Endometrium (tissue), 2 donors: ENCODE results near the gene FECH.
"Not testable (repeated sequence)": the region's sequence is repeated elsewhere in the genome, so short reads cannot be mapped to it uniquely, and the experiment has no call there.

Experiments
- FAIRE-seq: peaks from 2 replicates; lab custom pipeline; 2012; peaks lifted over from hg19 to GRCh38; lab: Jason Lieb, UNC
- donor health status: control.
- donor health status: control.

Gene FECH

DNA sequence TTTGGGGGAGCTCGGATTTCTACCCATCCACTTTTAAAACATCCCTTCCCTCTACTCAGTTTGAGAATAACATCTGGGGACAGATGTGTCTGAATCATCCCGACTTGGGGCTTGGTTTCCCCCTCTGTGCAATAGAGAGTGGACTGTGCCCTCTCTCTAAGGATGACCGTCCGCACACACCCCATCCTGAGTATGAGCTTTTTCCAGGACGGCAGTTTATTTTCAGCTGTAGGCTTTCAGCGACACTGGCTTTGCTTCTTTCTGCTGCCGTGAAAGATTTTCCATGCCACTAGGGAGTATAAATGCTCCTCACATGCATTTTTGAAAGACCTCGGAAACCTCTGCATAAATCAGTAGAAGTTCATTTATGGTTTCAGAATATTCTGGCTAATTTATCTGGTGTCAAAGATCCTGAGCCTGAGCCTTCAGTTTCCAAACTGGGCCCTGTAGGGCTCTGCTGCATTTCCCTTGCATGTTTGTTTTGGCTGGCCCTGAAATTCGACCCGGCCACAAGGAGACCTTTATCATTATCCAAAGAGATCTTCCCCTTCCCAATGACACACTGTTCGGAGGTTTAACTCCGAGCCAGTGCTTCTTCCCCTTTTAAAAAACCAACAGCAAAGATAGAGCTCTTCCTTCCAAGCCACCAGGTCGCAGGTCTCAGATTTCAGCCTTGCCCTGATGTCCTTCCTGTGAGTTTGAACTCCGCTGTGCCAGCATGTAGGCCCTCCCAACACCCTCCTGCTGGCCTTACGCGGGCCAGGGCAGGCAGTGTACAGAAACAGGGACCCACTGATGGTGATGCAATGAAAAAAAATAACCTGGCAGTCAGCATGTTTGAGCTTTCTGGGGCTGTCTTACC is 53.3 kb downstream of the FECH start:
- FAIRE-seq, result no peak

DNA sequence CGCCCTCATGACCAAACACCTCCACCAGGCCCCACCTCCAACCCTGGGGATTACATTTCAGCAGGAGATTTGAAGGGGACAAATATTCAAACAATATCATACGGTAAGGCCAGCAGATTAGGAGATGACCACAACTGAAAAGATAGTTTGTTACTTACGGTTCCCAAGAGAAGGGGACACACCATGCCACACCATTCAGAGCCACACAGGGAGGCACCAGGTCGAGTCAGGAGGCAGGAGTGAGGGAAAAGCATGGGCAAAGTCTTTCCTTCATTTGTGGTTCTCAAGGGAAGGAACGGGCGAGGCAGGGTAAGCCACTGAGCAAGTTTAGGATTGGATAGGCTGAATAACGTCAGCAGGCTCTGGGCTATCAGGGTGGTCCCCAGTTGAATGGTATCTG is 57.4 kb downstream of the FECH start:
- FAIRE-seq, result no peak

DNA sequence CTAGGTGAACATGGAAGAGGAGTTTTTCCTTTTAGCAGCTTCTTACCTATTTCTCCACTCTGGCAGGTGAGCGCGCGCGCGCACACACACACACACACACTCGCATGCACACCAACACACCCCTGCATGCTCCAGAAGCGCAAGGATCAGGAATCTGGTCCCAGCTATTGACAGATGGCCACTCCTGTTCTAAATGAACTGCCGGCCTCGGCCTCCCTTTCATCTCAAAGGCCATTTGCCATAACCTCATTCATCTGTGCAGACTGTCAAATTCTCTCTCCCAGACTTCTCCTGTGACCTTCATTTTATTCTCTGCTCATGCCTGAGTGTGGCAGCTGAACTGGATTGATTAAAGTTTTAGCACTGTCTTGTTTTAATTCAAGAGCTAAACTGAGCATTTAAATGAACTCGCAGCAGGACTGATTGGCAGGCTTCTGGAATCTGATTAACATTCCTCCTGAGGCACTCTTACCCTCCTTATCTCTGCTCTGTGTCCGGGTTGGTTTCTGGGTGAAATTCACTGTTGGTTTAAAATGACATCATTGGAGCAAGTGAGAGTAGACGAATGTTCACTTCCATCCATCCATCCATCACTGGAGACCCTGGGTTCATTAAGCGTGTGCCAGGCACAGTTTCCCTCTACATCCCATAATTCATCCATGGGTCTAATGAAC is 58.8 kb downstream of the FECH start:
- FAIRE-seq, result no peak

DNA sequence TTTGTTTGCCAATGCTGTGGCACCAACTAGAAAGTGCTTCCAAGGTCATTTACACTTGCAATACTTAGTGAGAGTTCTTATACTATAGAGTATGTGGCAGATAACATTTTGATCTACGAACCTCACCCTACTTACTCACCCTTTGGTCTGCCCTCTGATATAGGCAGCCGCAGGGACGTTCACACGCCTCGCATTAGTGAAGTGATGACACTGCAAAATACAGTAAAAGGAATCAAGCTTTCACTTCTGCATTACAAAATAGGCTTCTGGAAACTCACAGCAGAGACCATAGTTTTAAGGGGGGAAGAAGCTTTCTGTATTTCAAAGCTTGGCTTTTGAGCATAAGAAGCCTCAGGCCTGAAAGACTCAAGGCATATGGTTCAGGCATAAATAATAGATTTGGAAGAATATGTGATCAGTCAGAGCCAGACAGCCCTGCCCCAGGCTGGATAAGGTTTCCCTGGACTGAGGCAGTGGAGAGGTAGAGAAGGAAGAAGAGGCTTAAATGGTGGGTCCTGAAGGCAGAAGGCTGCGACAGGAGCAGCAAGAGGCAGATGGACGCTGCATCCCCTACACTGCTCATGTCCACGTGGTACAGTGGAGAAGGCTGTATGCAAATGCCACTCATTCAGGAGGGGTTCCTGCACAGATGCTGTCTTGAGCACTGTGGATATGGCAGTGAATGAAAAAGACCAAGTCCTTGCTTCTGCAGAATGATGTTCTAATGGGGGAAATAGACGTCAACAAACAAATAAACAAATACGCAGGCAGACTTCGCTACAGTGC is 63.1 kb downstream of the FECH start:
- no peak for FAIRE-seq

DNA sequence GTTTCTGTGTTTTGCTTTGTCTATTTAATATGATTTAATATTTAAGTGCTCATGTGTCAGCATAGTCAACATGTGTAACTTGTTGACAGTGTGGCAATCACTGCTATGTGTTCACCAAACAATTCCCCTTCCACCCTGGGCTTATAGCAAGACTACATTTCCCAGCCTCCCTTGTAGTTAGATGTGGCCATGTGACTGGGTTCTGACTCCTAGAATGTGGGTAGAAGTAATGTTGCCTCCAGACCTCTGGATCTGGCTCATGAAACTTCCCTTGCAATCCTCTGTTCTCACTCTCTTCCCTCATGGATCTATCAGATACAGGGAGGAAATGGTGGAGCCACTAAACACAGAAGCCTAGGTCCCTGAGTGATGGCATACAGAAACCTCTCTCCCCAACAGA is 64.2 kb downstream of the FECH start:
- FAIRE-seq, result not testable (repeated sequence)

DNA sequence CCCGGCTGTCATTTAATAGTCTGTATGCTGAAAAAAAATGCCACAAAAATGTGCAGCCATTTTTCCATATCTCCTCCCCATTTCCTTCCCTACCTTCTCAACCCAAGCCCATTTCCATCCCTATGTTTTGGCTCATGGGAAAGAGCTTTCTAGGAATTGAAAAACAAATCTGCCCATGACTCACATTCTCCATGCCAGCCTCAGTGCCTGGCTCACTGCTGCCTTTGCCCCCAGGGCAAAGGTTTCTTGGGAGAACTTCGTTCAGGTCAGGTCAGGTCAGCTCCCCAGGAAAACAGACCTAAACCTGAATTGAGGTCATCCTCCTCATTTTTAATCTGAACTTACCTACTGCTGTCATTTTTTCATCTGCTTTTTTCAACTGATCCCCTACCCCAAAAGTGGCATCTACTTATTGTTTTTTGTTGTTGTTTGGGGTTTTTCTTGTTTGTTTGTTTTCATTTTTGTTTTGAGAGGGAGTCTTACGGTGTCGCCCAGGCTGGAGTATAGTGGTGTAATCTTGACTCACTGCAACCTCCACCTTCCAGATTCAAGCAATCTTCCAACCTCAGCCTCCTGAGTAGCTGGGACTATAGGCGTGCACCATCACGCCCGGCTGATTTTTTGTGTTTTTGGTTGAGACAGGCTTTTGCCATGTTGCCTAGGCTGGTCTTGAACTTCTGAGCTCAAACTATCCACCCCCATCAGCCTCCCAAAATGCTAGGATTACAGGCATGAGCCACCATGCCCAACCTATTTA is 66.7 kb downstream of the FECH start:
- no peak for FAIRE-seq

DNA sequence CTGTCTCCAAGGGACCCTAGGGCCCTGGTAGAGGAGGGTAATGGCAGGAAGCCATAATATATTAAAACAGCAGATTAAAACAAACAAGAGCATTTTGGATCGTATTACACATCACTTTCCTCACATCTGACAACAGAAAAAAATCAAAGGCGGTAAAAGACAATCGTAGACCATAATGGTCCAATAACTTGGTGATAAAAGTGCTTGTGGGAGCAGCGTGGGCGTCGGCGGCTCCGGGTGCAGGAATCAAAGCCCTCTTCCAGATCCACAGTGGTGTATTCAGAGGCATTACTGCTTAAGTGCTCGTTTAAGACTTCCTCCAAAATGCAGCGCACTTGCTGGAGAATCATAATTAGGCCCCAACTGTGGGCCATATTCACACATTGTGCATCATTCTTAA is 68.0 kb downstream of the FECH start:
- no peak for FAIRE-seq

DNA sequence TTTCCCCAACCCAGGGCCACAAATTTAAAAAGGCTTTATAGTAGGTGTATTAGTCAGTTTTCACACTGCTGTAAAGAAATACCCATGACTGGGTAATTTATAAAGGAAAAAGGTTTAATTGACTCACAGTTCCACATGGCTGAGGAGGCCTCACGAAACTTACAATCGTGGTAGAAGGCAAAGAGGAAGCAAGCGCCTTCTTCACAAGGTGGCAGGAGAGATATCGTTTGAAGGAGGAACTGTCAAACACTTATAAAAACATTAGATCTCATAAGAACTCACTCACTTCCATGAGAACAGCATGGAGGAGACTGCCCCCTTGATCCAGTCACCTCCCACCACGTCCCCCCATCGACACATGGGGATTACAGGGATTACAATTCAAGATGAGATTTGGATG is 70.4 kb downstream of the FECH start:
- FAIRE-seq, result no peak

DNA sequence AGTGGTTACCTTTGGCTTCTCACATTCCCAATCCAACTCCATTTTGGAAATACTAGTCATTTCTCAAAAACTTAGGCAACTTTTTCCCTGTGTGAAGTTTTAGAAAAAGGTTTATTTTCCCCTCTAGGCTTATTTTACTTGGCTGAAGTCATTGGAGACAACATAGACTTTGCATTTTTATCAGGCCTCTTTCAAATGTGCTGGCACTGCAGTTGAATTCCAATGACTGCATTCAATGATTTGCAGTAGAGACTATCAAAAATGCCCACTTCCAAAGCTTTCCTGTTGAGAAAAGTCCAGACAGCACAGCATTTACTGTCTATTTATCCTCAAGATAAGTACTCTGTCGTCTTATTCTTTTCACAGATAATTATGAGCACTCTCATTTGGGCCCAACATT is 81.3 kb downstream of the FECH start:
- no peak for FAIRE-seq

DNA sequence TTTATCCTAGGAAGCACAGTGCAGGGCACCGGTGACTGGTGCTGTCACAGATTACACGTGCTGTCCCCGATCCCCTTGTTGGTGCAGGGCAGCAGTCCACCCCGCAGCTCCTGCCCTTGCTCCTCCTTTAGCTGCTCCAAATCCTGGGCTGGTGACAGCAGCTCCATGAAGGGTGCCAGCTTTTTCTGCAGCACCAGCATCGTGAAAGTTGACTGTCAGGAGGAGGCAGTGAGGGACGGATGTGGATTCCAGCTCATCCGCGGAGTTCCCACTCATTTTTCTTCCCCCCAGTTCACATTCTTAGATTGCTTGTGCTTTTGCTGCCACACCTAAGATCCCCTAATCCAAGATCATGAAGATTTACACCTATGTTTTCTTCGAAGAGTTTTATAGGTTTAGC is 83.9 kb downstream of the FECH start:
- no peak for FAIRE-seq

DNA sequence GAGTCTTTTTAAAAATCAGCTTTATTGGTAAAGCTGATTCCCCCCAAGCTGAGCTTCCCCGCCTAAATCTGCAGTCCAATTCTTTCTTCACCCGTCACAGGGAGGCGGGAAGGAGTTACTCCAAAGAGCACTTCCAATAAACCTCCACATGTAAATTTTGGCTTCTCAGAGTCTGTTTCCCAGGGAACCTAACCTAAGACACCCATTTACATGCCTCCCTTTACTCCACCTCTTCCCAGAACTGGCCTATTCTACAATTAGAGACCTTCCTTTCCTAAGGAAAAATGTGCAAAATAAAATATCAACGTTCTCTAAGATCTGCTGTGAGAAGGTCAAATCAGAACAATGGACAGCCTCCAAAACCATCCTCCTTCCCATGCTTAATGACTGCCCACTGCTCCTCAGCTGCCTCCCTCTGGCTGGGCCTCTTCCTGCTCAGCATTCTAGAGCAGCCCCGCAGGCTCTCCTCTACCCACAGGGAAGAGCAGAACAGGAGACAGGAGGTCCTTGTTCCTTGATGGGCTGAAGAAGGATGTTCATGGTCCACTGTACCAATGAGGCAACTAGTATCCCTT is 87.7 kb downstream of the FECH start:
- no peak for FAIRE-seq
